Hepatocyte (in vitro differentiated cells): ENCODE data around the gene TOX4. TPM values are rescaled to one million over a fixed set of nuclear protein-coding genes. Genes with fewer than 3 reads are reported as not detected.

Experiments
- DNase-seq: peaks from one replicate; pipeline ENCODE4 v3.0.0-alpha.2; 2016; ENCODE audit warnings: low spot score
- H2AFZ ChIP-seq: fragments of 200-600 bp; sonication (generic); 2 replicates; pipeline ENCODE4 v1.6.0; 2016; ENCODE audit warnings: antibody characterized with exemption, mild to moderate bottlenecking
- H3K27ac ChIP-seq: fragments of 200-600 bp; sonication (generic); 2 replicates; pipeline ENCODE4 v1.5.1; 2016; ENCODE audit warnings: mild to moderate bottlenecking
- H3K27me3 ChIP-seq: fragments of 200-600 bp; sonication (generic); 2 replicates; pipeline ENCODE4 v1.6.1; 2016
- H3K36me3 ChIP-seq: fragments of 200-600 bp; sonication (generic); replicated peaks from 2 replicates; pipeline ENCODE4 v1.5.1; 2016; ENCODE audit warnings: low read depth; ENCODE audit not compliant: insufficient read depth
- H3K4me1 ChIP-seq: fragments of 200-600 bp; sonication (generic); 2 replicates; pipeline ENCODE4 v1.5.1; 2016; ENCODE audit warnings: mild to moderate bottlenecking, moderate library complexity; ENCODE audit not compliant: insufficient read depth
- H3K4me2 ChIP-seq: fragments of 200-600 bp; sonication (generic); 2 replicates; pipeline ENCODE4 v1.6.0; 2016
- H3K4me3 ChIP-seq: fragments of 200-600 bp; sonication (generic); 2 replicates; pipeline ENCODE4 v1.5.1; 2016; ENCODE audit warnings: mild to moderate bottlenecking
- H3K79me2 ChIP-seq: fragments of 200-600 bp; sonication (generic); 2 replicates; pipeline ENCODE4 v1.6.0; 2017; ENCODE audit warnings: mild to moderate bottlenecking
- H3K9me2 ChIP-seq: fragments of 200-600 bp; sonication (generic); replicated peaks from 2 replicates; pipeline ENCODE4 v1.6.0; 2017; ENCODE audit warnings: mild to moderate bottlenecking; ENCODE audit not compliant: insufficient read depth
- H3K9me3 ChIP-seq: fragments of 200-600 bp; sonication (generic); 2 replicates; pipeline ENCODE4 v1.5.1; 2016; ENCODE audit warnings: low read depth, mild to moderate bottlenecking
- H4K20me1 ChIP-seq: fragments of 200-600 bp; sonication (generic); 2 replicates; pipeline ENCODE4 v1.6.0; 2016; ENCODE audit warnings: mild to moderate bottlenecking; ENCODE audit not compliant: insufficient read depth, poor library complexity, severe bottlenecking
- CTCF ChIP-seq: fragments of 200-600 bp; sonication (generic); IDR thresholded peaks from 2 replicates; pipeline ENCODE4 v1.5.1; 2016; ENCODE audit warnings: antibody characterized with exemption, mild to moderate bottlenecking; ENCODE audit not compliant: poor library complexity
- EZH2 ChIP-seq: fragments of 200-600 bp; sonication (generic); IDR thresholded peaks from 2 replicates; pipeline ENCODE4 v1.6.1; 2016; ENCODE audit warnings: antibody characterized with exemption, mild to moderate bottlenecking, borderline replicate concordance
- EZH2phosphoT487 ChIP-seq: fragments of 200-600 bp; sonication (generic); IDR thresholded peaks from one replicate; pipeline ENCODE4 v1.6.1; 2018; ENCODE audit warnings: antibody characterized with exemption, mild to moderate bottlenecking, low read depth, moderate library complexity; ENCODE audit not compliant: unreplicated experiment, severe bottlenecking
- WGBS: methylation state at CpG from one replicate; pipeline ENCODE4 v1.1.6; 2016; ENCODE audit warnings: low lambda C conversion rate; ENCODE audit errors: missing lambda C conversion rate; 5-methylcytosine and 5-hydroxymethylcytosine counted together
- polyA plus RNA-seq: library from polyadenylated mRNA; unstranded; fragments of >200 nt; fragmentation: Nextera tagmentation; extraction: Ambion mirVana; gene quantifications from 2 replicates; pipeline ENCODE4 v1.2.1, GENCODE V29; 2016
- total RNA-seq: library from RNA; depleted of rRNA; stranded (reverse); fragments of >200 nt; gene quantifications from 2 replicates; pipeline ENCODE4 v1.2.3, GENCODE V29; 2014

The TOX4 gene
- total and polyA plus RNA-seq, 2 experiments from 2014 or later: 42.5 to 55.5 TPM

GRCh38 chr14:21454843-21455544, 22.0 kb upstream of the TOX4 start:
- Histone ChIP-seq H3K4me1 (peaks cover 14% of the 10 kb centered on the region), H3K9me2 (no peaks in the 10 kb centered on the region), H3K4me2 (peak overlapping the region; percentile 81), H4K20me1 (peaks cover 7% of the 10 kb centered on the region), H3K27ac (peak overlapping the region; percentile 84), H3K79me2 (peaks cover 53% of the 10 kb centered on the region), H3K9me3 (no peaks in the 10 kb centered on the region), H3K36me3 (no peaks in the 10 kb centered on the region), H2AFZ (peak overlapping the region; percentile 47), H3K27me3 (no peaks in the 10 kb centered on the region), H3K4me3 (peak overlapping the region; percentile 39)
- TF ChIP-seq EZH2 (no peak), EZH2phosphoT487 (no peak), CTCF (no peak)
- peak; percentile 26 for DNase-seq
- 32% methylated on average over 15 of the region's 15 CpGs for WGBS

DNA sequence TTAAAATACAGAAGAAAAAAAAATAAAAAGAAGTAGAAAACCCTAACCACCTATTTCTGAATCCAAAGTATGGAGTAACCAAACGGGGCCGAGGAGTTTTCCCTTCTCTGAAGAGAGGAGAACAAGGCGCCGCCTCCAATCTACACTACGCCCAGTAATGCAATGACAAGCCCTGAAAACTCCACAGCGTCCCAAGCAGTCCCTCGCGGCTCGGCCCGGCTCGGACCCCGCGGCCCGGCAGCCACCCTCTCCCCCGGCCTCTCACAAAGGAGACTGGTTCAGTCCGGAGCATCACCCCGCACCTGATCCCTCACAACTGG, 21.4 kb upstream of the TOX4 start:
- H3K27me3 ChIP-seq: no peaks in the 10 kb centered on the region
- peak overlapping the region; percentile 39 for H3K4me3 ChIP-seq
- no peaks in the 10 kb centered on the region for H3K9me2 ChIP-seq
- H2AFZ ChIP-seq: peak overlapping the region; percentile 47
- WGBS: 2% methylated on average over 17 of the region's 17 CpGs
- no peaks in the 10 kb centered on the region for H3K9me3 ChIP-seq
- no peak for TF ChIP-seq EZH2
- no peak for TF ChIP-seq CTCF
- TF ChIP-seq EZH2phosphoT487: no peak
- peaks cover 3% of the 10 kb centered on the region for H4K20me1 ChIP-seq
- H3K27ac ChIP-seq: peak overlapping the region; percentile 84
- peaks cover 48% of the 10 kb centered on the region for H3K79me2 ChIP-seq
- DNase-seq: peak; percentile 62
- H3K4me2 ChIP-seq: peak overlapping the region; percentile 81
- no peaks in the 10 kb centered on the region for H3K36me3 ChIP-seq
- peaks cover 14% of the 10 kb centered on the region for H3K4me1 ChIP-seq

DNA sequence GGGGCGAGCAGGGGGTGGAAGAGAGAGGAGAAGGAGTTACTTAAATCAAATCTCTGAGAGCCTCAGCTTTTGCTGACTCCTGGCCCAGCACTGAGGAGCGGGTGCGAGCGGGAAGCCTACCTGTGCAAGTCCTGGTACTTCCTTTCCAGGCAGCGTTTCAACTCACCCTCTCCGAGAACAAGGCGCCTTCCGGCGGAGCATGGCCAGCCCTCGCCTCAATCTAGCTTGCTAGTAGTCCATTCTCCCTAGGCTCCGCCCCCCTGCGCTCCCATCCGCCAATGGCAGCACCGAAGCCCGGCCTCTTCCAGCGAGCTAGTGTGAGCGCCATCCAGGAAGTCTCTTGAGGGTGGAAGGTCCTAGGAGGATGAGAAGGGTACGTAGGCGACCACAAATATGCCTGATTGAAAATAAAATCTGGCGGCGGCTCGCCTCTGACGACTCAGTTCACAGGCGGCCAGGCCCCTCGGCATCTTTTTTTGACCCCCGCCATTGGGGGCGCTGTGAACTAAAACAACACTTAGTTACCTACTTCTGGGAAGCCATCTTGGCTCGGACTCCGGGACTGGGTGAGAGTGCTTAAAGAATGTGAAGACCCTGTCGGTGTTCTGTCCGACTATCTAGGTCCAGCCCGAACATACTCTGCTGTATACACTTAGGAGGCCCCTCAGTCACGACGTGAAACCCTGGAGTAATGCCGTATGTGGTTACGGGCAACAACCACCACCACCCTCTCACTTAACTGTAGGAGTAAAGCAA, 20.9 kb upstream of the TOX4 start, which contains the start of gene CHD8:
Gene CHD8, minus strand, starts transcription at position 212 of the 756 bp plus-strand sequence. CDS start 24,480 bp downstream, outside the sequence.
- DNase-seq: peak; percentile 100
- TF ChIP-seq EZH2phosphoT487: no peak
- no peak for TF ChIP-seq EZH2
- peak; percentile 72 for TF ChIP-seq CTCF
- Histone ChIP-seq H3K4me3 (peak within 1 kb of the TSS; percentile 47), H3K9me2 (no peaks in the 10 kb centered on the region), H3K79me2 (peaks cover 42% of the 10 kb centered on the region), H4K20me1 (no peaks in the 10 kb centered on the region), H2AFZ (peak within 1 kb of the TSS; percentile 97), H3K27ac (peak within 1 kb of the TSS; percentile 96), H3K27me3 (no peaks in the 10 kb centered on the region), H3K4me2 (peak within 1 kb of the TSS; percentile 81), H3K36me3 (no peaks in the 10 kb centered on the region), H3K9me3 (no peaks in the 10 kb centered on the region), H3K4me1 (peaks cover 14% of the 10 kb centered on the region)
- WGBS: 2% methylated on average over 36 of the region's 36 CpGs
